H9 (cell line): ENCODE results near the gene BHLHA15. TPM values are rescaled to one million over a fixed set of nuclear protein-coding genes. Genes with fewer than 3 reads are reported as not detected.

Experiments
- DNase-seq: peaks from one replicate; pipeline ENCODE4 v3.0.0-alpha.2; 2017
- H2AFZ ChIP-seq: one replicate; pipeline ENCODE4 v1.6.1; 2013; ENCODE audit warnings: mild to moderate bottlenecking, low read length, control low read depth, moderate library complexity
- H2AK5ac ChIP-seq: 2 replicates; pipeline ENCODE4 v1.6.1; 2013; ENCODE audit warnings: low read length, control low read depth, mixed read lengths; ENCODE audit not compliant: insufficient read length
- H2BK120ac ChIP-seq: one replicate; pipeline ENCODE4 v1.6.1; 2013; ENCODE audit warnings: low read depth, mild to moderate bottlenecking, low read length, control low read depth, inconsistent platforms; ENCODE audit not compliant: poor library complexity, severe bottlenecking
- H2BK12ac ChIP-seq: 2 replicates; pipeline ENCODE4 v1.6.1; 2013; ENCODE audit warnings: low read length, control low read depth, mixed read lengths, low read depth; ENCODE audit not compliant: insufficient read length
- H2BK15ac ChIP-seq: 2 replicates; pipeline ENCODE4 v1.6.1; 2013; ENCODE audit warnings: low read depth, low read length, control low read depth
- H2BK20ac ChIP-seq: one replicate; pipeline ENCODE4 v1.6.1; 2013; ENCODE audit warnings: low read depth, mild to moderate bottlenecking, low read length, control low read depth, inconsistent platforms; ENCODE audit not compliant: poor library complexity, severe bottlenecking
- H2BK5ac ChIP-seq: 2 replicates; pipeline ENCODE4 v1.6.1; 2013; ENCODE audit warnings: low read length, control low read depth, mixed read lengths; ENCODE audit not compliant: insufficient read length
- H3K14ac ChIP-seq: 2 replicates; pipeline ENCODE4 v1.6.1; 2013; ENCODE audit warnings: low read length, control low read depth; ENCODE audit not compliant: insufficient read depth
- H3K18ac ChIP-seq: 2 replicates; pipeline ENCODE4 v1.6.1; 2013; ENCODE audit warnings: low read depth, mild to moderate bottlenecking, mixed read lengths, low read length, control low read depth; ENCODE audit not compliant: insufficient read length
- H3K23ac ChIP-seq: 2 replicates; pipeline ENCODE4 v1.6.1; 2013; ENCODE audit warnings: low read length, control low read depth, mixed read lengths, low read depth; ENCODE audit not compliant: insufficient read length
- H3K23me2 ChIP-seq: 2 replicates; pipeline ENCODE4 v1.6.1; 2013; ENCODE audit warnings: low read depth, mild to moderate bottlenecking, mixed read lengths, low read length, control low read depth; ENCODE audit not compliant: insufficient read length, poor library complexity, severe bottlenecking
- H3K27ac ChIP-seq: 2 replicates; pipeline ENCODE4 v1.5.1; 2013; ENCODE audit warnings: low read length, control low read depth, mixed read lengths, low read depth; ENCODE audit not compliant: insufficient read length
- H3K27me3 ChIP-seq: 2 replicates; pipeline ENCODE4 v1.6.1; 2013; ENCODE audit warnings: low read length, control low read depth, inconsistent platforms; ENCODE audit not compliant: insufficient read depth
- H3K4ac ChIP-seq: 2 replicates; pipeline ENCODE4 v1.6.1; 2013; ENCODE audit warnings: low read depth, mild to moderate bottlenecking, control low read depth, inconsistent platforms, low read length, moderate library complexity
- H3K4me1 ChIP-seq: 2 replicates; pipeline ENCODE4 v1.6.1; 2013; ENCODE audit warnings: low read length, control low read depth, inconsistent platforms; ENCODE audit not compliant: insufficient read depth
- H3K4me2 ChIP-seq: 2 replicates; pipeline ENCODE4 v1.6.1; 2013; ENCODE audit warnings: low read length, control low read depth, mixed read lengths; ENCODE audit not compliant: insufficient read length, insufficient read depth
- H3K56ac ChIP-seq: 2 replicates; pipeline ENCODE4 v1.6.1; 2013; ENCODE audit warnings: low read depth, mild to moderate bottlenecking, mixed read lengths, low read length, control low read depth; ENCODE audit not compliant: insufficient read length
- H3K79me1 ChIP-seq: 2 replicates; pipeline ENCODE4 v1.6.1; 2013; ENCODE audit warnings: low read depth, mild to moderate bottlenecking, moderate library complexity, low read length, control low read depth, inconsistent platforms; ENCODE audit not compliant: insufficient read depth, poor library complexity, severe bottlenecking
- H3K79me2 ChIP-seq: 2 replicates; pipeline ENCODE4 v1.6.1; 2013; ENCODE audit warnings: low read length, control low read depth, inconsistent platforms; ENCODE audit not compliant: insufficient read depth
- H3K9ac ChIP-seq: 2 replicates; pipeline ENCODE4 v1.6.1; 2013; ENCODE audit warnings: low read length, control low read depth, mixed read lengths; ENCODE audit not compliant: insufficient read length; ENCODE audit errors: extremely low read depth
- H3K9me3 ChIP-seq: one replicate; pipeline ENCODE4 v1.6.1; 2013; ENCODE audit warnings: low read depth, low read length, inconsistent platforms; ENCODE audit not compliant: control insufficient read depth
- H3T11ph ChIP-seq: one replicate; pipeline ENCODE4 v1.6.1; 2013; ENCODE audit warnings: mild to moderate bottlenecking, low read length, control low read depth, inconsistent platforms
- H4K20me1 ChIP-seq: one replicate; pipeline ENCODE4 v1.6.1; 2013; ENCODE audit not compliant: control insufficient read depth, insufficient read length, insufficient read depth
- H4K5ac ChIP-seq: 2 replicates; pipeline ENCODE4 v1.6.1; 2013; ENCODE audit warnings: low read depth, mild to moderate bottlenecking, mixed read lengths, low read length, control low read depth; ENCODE audit not compliant: insufficient read length
- H4K8ac ChIP-seq: replicated peaks from 2 replicates; pipeline ENCODE4 v1.6.1; 2013; ENCODE audit warnings: low read length, control low read depth, mixed read lengths, low read depth; ENCODE audit not compliant: insufficient read length
- H4K91ac ChIP-seq: 2 replicates; pipeline ENCODE4 v1.6.1; 2013; ENCODE audit warnings: low read depth, mild to moderate bottlenecking, moderate library complexity, mixed read lengths, low read length, control low read depth; ENCODE audit not compliant: insufficient read length
- H3K27ac Mint-ChIP-seq, 3 experiments: 2 replicates in 2 of 3; 3 replicates in 1 of 3; pipeline ENCODE4 v1.8.0; 2020 to 2021; ENCODE audit warnings: mixed read lengths in 3 of 3, mild to moderate bottlenecking in 1 of 3, moderate library complexity in 1 of 3
- H3K27me3 Mint-ChIP-seq: 2 replicates; pipeline ENCODE4 v1.8.0; 2021; ENCODE audit warnings: low read depth, mild to moderate bottlenecking, moderate library complexity, mixed read lengths
- H3K36me3 Mint-ChIP-seq, 3 experiments: 2 replicates in 2 of 3; 3 replicates in 1 of 3; pipeline ENCODE4 v1.8.0; 2020 to 2021; ENCODE audit warnings: low read depth in 3 of 3, mixed read lengths in 3 of 3; ENCODE audit not compliant: insufficient read depth in 1 of 3
- H3K4me1 Mint-ChIP-seq, 2 experiments: 2 replicates each; pipeline ENCODE4 v1.8.0; 2020; ENCODE audit warnings: mixed read lengths in 2 of 2
- H3K4me3 Mint-ChIP-seq, 2 experiments: 2 replicates in 1 of 2; 3 replicates in 1 of 2; pipeline ENCODE4 v1.8.0; 2020 to 2021; ENCODE audit warnings: mild to moderate bottlenecking in 2 of 2, mixed read lengths in 2 of 2, moderate library complexity in 1 of 2
- H3K9me3 Mint-ChIP-seq, 2 experiments: 2 replicates in 1 of 2; 3 replicates in 1 of 2; pipeline ENCODE4 v1.8.0; 2020; ENCODE audit warnings: mild to moderate bottlenecking in 2 of 2, mixed read lengths in 2 of 2, moderate library complexity in 1 of 2
- WGBS: extraction: QIAGEN DNeasy Blood & Tissue Kit; methylation state at CpG from one replicate; pipeline ENCODE4 v1.1.7; 2013; ENCODE audit warnings: missing lambda C conversion rate, low lambda C conversion rate, mixed read lengths; ENCODE audit not compliant: insufficient read length; ENCODE audit errors: extremely low coverage; 5-methylcytosine and 5-hydroxymethylcytosine counted together
- total RNA-seq: library from RNA; stranded (reverse); gene quantifications from 2 replicates; pipeline ENCODE4 v1.2.1, GENCODE V29; 2021
- TF ChIP-seq, protein P1 (sequence below): fragments of 200-600 bp; sonication (generic); conservative IDR thresholded peaks from 3 replicates; pipeline ENCODE4 v1.8.0; 2021; ENCODE audit warnings: antibody characterized with exemption, mild to moderate bottlenecking

The BHLHA15 gene
- total RNA-seq, 1 experiment from 2014 or later, result 1.4 TPM

DNA sequence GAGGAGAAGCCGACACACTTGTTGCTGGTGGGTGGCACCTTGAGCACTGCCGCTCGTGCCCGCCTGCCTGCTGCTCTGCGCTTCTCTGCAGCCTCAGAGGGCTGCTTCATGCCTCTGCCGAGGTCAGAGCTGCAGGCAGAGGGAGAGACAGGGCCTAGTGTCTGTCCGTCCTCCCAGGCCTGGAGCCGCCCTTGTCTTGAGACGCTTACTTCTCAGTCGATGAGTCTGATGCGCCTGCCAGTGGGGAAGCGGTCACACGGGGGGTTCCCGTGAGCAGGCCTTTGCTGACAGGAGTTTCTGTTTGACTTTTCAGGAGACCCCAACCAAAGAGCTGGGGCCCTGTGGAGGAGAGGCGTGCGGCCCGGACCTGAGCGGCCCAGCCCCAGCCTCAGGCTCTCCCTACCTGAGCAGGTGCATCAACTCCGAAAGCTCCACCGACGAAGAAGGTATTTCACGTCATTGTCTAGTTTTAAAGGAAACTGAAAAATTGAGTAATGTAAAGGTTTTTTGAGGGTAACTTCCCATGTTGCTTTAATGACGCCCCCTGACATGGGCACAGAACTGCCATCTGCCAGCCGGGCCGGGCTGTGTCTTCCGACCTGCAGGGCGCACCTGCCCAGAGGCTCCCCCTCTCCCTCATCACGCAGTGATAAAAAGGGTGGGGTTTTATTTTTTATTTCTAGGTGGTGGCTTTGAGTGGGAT is 7.8 kb upstream of the BHLHA15 start:
- no CpG with 5 or more reads among the region's 28 CpGs for WGBS
- H2AFZ ChIP-seq, result no peak overlapping the region
- no peak overlapping the region for H2BK120ac ChIP-seq
- H2AK5ac ChIP-seq, result no peak overlapping the region
- no peak overlapping the region for H2BK12ac ChIP-seq
- no peak overlapping the region; the same call in 1 of the 2 replicates for H3K14ac ChIP-seq
- no peak overlapping the region for H3K4ac ChIP-seq
- no peaks in the 10 kb centered on the region for H3K4me1 Mint-ChIP-seq
- H3K9ac ChIP-seq, result no peak overlapping the region
- no peak overlapping the region for H3K4me3 Mint-ChIP-seq
- H3K79me2 ChIP-seq, result 0 out of 2 replicates have a peak, but pooled peaks cover 3% of the 10 kb centered on the region
- no peaks in the 10 kb centered on the region for H3K79me1 ChIP-seq
- peaks cover 13 to 30% (median 30%) of the 10 kb centered on the region in 3 experiments; a peak in 6 of 7 replicates for H3K36me3 Mint-ChIP-seq
- H3K4me1 ChIP-seq, result no peaks in the 10 kb centered on the region
- no peak overlapping the region for H3K4me2 ChIP-seq
- TF ChIP-seq, protein P1, sequence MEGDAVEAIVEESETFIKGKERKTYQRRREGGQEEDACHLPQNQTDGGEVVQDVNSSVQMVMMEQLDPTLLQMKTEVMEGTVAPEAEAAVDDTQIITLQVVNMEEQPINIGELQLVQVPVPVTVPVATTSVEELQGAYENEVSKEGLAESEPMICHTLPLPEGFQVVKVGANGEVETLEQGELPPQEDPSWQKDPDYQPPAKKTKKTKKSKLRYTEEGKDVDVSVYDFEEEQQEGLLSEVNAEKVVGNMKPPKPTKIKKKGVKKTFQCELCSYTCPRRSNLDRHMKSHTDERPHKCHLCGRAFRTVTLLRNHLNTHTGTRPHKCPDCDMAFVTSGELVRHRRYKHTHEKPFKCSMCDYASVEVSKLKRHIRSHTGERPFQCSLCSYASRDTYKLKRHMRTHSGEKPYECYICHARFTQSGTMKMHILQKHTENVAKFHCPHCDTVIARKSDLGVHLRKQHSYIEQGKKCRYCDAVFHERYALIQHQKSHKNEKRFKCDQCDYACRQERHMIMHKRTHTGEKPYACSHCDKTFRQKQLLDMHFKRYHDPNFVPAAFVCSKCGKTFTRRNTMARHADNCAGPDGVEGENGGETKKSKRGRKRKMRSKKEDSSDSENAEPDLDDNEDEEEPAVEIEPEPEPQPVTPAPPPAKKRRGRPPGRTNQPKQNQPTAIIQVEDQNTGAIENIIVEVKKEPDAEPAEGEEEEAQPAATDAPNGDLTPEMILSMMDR, result no peak
- H2BK5ac ChIP-seq, result no peak overlapping the region
- no peak overlapping the region for H4K91ac ChIP-seq
- no peaks in the 10 kb centered on the region for H4K20me1 ChIP-seq
- H4K8ac ChIP-seq, result no peak overlapping the region
- no peak overlapping the region for H3K18ac ChIP-seq
- H3K9me3 Mint-ChIP-seq, result no peaks in the 10 kb centered on the region
- no peak overlapping the region for H3T11ph ChIP-seq
- DNase-seq, result no peak
- no peak overlapping the region for H3K27ac Mint-ChIP-seq
- H3K27me3 Mint-ChIP-seq, result no peaks in the 10 kb centered on the region
- H3K27ac ChIP-seq, result no peak overlapping the region
- H3K9me3 ChIP-seq, result no peaks in the 10 kb centered on the region
- no peaks in the 10 kb centered on the region for H3K23me2 ChIP-seq
- no peaks in the 10 kb centered on the region for H3K27me3 ChIP-seq
- H2BK20ac ChIP-seq, result no peak overlapping the region
- H2BK15ac ChIP-seq, result no peak overlapping the region
- no peak overlapping the region for H4K5ac ChIP-seq
- H3K23ac ChIP-seq, result no peak overlapping the region
- H3K56ac ChIP-seq, result no peak overlapping the region
